OCI-LY7 (cell line): ENCODE measurements around the gene RXRA.

Source experiments
- EZH2phosphoT487 ChIP-seq: fragments of 200-600 bp; sonication (generic); IDR thresholded peaks from 2 replicates; pipeline ENCODE4 v1.6.1; 2018; ENCODE audit warnings: low read depth, borderline replicate concordance, mild to moderate bottlenecking, mixed run types, antibody characterized with exemption, low read length, moderate library complexity, mixed read lengths
- TF ChIP-seq, protein P1 (sequence below): fragments of 200-600 bp; sonication (generic); conservative IDR thresholded peaks from 2 replicates; pipeline ENCODE4 v1.5.1; 2014; ENCODE audit warnings: mild to moderate bottlenecking, antibody characterized with exemption, low read length, moderate library complexity, mixed read lengths

DNA sequence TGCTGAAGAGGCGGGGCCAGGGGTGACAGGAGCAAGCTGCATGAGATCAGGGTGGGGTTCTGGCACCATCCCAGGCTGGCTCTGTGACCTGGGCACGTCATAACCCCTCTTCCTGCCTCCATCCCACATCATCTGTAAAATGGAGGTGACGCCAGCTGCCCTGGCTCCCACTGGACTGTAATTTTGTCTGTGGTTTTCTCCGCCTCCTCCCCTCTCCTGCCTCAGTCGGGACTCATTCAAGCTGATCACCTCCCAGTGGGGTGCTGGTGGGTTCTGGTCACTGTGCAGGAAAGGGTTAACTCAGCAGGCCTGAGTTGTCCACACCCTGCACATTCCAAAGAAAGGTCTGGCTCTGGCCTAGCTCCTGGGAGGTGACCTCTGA lies 128.2 kb downstream of the RXRA start:
- TF ChIP-seq, protein P1, sequence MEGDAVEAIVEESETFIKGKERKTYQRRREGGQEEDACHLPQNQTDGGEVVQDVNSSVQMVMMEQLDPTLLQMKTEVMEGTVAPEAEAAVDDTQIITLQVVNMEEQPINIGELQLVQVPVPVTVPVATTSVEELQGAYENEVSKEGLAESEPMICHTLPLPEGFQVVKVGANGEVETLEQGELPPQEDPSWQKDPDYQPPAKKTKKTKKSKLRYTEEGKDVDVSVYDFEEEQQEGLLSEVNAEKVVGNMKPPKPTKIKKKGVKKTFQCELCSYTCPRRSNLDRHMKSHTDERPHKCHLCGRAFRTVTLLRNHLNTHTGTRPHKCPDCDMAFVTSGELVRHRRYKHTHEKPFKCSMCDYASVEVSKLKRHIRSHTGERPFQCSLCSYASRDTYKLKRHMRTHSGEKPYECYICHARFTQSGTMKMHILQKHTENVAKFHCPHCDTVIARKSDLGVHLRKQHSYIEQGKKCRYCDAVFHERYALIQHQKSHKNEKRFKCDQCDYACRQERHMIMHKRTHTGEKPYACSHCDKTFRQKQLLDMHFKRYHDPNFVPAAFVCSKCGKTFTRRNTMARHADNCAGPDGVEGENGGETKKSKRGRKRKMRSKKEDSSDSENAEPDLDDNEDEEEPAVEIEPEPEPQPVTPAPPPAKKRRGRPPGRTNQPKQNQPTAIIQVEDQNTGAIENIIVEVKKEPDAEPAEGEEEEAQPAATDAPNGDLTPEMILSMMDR = no peak
- TF ChIP-seq EZH2phosphoT487 = no peak
